ELR (cell line): ENCODE results near the gene NFIX.

Source experiments
- DNase-seq: peaks from one replicate; pipeline ENCODE4 v3.0.0-alpha.2; 2015; ENCODE audit warnings: low read depth

NFIX gene

DNA sequence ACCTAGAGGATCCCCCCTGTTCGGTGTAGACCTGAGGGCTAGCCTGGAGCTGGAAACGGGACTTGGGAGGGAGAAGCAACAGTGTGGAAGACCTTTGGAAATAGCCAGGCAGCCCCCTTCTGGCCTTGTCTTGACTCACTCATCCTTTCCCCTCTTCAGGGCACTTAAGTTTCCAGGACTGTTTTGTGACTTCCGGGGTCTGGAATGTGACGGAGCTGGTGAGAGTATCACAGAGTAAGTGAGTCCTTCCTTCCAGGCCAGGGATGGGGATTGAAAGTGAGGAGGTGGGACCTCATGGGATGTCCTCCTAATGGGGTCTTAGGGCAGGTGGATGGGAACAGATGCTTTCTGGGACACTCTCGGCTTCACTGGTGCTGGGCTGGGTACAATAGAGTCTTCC is 78.0 kb downstream of the NFIX start:
- DNase-seq = no peak

DNA sequence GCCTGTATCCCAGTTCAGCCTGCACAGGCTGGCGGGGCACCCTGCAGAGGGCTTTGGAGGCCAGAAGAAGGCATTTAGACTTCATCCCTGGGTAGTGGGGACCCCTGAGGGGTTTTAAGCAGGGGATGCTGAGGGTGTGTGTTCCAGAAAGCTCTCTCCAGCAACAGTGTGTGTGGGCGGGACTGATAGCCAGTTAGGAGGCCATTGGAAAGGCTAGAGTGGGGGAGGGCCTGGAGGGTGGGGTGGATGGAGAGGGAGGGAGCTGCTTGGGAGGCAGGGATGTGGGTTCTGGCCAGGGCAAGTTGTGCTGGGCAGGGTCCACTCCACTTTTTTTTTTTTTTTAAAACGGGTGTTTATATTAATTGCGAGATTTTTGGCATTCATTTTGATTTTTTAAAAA is 79.1 kb downstream of the NFIX start:
- DNase-seq = no peak

DNA sequence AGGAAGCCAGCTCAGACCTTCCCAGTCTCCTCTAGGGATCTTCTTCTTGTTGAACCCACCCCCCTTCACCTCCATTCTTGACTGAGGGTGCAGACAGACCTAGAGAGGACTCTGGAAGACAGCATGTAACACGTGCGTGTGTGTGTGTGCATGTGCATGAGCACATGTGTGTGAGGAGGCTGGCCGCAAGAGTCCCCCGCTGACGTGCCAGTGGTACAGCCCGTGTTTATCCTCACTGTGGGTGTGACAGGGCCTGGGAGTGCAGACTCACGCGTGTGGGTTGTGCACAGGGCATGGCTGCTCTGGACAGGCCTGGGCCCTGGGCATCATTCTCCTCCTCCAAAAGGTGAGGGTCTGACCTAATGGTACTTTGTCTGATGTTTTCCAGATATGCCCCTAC is 81.0 kb downstream of the NFIX start:
- no peak for DNase-seq

DNA sequence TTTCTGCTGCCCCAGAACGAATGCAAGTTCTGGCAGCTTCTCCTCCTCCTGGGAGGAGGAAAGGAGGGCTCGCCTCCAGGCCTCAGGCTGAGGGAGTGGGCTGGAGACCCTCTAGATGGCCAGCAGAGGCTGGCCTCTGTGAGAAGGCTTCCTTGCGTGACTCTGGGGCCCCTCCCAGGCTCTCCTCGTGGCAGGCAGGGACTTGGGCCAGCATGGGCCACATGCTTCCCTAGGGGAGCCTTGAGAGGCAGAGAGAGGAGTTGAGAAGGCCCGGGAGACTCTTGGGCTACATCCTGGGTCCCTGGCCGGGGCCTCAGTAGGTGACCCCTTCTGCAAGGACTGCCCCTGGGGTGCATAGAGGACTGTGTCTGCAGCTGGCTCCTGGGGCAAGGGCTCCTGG is 81.5 kb downstream of the NFIX start:
- DNase-seq = no peak

DNA sequence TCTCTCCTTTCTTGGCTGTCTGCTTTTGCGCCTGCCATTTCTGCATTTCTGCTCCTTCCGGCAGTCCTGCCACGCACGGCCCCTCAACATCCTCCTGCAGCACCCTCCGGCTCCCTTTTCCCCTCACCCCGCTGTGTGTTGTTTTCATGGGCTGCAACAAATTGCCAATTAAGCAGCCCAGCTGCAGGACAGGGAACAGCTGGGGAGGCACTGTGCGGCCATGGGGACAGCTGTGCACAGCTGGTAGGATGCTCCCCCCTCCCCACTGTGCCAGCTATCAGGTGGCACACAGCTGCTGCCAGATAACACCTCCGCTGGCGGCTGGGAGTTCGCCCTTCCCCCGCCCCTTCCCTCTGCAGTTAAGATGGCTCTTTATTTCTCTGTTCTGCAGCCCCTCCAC is 82.0 kb downstream of the NFIX start:
- no peak for DNase-seq

DNA sequence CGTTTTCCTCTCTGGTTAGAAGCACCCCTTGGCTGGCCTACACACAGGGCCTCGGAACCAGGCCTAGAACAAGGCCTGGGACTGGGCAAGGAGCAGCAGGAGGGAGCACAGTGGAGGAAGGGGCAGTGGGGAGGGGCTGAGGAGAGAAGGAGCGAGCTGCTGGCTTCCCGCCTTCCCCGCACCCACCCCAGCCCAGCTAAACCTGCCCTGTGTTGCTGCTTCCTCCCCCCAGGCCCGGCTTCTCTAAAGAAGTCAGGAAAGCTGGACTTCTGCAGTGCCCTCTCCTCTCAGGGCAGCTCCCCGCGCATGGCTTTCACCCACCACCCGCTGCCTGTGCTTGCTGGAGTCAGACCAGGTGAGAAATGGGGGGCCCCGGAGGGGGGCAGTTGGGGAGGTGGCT is 83.1 kb downstream of the NFIX start:
- DNase-seq = no peak

DNA sequence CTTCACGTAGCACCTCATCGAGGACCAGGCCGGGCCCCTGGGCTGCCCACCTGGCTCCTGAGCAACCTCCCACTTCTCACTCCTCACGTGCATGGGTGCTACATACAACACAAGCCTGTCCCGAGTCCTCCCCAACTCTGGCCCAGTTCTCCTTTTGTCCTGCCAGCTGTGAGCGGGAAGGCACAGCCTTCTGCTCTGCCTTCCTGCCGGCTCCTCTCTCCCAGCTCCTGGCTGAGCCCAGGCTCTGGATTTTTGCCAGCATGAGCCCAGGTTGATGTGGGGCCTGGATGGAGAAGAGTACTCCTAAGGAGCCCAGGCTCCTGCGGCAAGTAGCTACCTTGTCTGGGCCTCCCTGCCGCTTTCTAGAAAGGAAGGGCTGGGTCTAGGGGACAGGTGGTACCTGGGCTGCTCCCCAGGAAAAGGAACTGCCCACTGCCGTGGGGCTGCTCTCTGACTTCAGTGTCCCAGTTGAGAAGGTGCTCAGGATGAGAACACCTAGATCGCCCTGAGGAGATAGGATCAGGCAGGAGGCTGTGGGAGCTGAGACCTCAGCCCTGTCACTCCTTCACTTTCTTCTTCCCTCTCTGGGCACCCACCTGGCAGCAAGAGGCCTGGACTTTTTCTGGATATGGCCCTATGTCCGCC is 83.7 kb downstream of the NFIX start:
- no peak for DNase-seq

DNA sequence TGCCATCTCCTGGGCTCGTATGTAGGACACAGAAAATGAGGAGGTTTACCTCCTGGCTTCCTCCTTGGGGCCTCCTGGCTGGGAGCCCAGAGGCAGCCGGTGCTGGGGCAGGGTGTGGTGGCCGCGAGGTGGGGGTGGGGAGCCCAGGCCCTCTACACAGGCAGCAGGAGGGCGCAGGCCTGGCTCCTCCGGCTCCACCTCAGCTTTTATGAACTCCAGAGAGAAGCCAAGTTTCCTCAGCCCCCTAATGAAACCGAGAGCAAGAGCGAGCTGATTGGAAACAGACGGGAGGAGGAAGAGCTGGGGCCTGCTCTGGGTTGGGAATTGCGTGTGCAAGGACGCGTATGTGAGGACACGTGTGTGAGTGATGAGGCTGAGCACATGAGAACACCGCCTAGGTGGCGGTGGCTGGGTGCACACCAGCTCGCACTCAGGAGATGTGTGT is 84.3 kb downstream of the NFIX start:
- DNase-seq = no peak

DNA sequence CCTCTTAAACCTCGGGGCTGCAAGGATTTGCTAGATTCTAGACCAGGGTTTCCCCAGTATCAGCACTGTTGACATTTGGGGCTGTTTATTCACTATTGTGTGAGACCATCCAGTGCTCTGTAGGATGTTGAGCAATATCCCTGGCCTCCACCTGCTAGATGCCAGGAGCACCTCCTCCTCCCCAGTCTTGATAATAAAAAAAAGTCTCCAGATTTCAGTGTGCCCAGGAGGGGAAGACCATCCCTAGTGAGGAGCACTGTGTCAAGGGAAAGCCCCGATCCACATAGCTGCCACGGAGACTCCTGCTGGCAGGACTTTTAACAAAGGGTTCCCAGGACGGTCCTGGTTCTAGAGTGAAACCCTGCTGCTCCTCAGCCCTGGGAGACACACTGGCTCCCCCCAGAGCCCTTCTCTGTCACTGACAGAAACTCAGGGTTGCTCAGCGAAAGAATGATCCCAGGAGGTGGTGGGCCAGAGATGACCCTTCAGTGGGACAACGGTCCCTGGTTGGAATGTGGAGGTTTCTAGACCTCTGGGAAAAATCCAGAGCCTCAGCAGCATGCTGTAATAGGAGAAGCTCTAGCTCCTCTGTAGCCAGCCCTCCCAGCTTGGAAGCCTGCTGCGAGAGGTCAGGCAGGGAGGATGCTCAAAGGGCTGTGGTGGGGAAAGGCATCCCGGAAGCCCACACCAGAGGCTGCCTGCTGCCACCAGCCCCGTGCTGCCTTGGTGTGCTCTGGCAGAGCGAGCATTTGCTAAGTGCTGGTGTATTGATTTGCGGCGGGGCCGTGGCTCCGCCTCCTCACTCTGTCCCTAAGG is 87.1 kb downstream of the NFIX start:
- DNase-seq = peak; percentile 53

DNA sequence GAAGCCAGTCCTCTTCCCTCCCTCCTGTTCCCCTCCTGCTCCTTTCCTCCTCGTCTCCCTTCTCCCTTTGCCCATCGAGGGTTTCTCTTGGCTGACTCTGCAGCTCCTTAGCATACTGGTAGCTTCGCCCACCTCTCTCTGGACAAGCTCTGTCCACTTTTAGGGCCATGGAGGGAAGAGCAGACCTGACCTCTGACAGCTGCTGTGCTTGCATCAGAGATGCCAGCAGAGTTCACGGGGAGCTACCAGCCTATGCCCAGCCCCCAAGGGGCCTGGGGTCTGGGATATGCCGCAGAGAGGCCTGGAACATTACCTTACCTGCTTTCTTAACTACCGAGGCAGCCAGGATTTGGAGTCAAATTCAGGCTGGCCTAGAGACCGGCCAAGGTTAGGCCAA is 87.7 kb downstream of the NFIX start:
- no peak for DNase-seq

DNA sequence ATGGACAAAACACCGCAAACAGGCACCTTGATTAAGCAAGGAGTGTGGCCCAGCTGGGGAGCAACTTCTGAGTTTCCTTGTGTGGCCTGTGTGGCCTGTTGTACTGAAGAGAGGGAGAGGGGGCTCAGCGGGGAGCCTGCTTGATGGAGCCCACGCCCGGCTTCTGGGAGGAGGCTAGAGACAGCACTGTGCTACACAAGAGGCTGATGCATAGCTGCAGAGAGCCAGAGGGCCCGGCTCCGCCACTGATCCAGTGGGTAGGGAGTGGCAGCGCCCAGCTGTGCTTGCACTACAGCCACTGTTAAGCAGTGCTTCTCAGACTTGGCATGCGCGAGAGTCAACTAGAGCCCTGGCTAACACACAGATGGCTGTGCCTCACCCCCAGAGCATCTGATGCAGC is 88.4 kb downstream of the NFIX start:
- no peak for DNase-seq

DNA sequence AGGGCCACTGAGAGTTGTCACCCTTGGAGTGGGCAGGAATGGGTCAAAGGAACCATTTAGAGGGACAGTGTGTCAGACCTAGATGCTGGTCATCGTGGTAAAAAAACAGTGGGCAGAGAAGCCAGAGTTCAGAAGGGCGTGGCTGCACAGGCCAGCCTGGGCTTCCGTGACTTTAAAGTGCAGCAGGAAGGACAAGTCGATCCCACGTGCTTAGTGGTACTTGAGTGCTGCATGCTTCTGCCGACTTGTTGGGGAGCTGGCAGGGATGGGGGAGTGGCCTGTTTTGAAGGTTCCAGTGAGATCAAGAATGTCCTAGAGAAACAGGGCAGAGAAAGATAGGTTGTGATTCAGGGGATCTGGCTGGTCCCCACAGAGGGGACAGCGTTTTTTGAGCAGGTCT is 90.4 kb downstream of the NFIX start:
- no peak for DNase-seq

DNA sequence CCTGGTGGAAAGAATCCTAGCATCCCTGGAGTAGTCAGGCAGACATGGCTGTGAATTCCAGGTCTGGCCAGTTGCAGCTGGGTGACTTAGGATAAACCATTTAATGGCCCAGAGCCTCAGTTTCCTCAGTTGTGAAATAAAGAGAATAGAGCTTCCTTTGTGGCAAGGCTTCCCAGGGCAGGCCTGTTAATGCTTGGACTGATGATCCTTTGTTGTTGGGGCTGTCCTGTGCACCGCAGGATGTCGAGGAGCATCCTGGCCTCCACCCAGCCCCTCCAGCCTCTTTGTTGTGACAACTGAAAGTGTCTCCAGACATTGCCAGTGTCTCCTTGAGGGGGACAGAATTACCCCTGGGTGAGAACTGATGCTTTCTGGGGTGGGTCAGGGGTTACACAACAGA is 91.1 kb downstream of the NFIX start:
- no peak for DNase-seq

DNA sequence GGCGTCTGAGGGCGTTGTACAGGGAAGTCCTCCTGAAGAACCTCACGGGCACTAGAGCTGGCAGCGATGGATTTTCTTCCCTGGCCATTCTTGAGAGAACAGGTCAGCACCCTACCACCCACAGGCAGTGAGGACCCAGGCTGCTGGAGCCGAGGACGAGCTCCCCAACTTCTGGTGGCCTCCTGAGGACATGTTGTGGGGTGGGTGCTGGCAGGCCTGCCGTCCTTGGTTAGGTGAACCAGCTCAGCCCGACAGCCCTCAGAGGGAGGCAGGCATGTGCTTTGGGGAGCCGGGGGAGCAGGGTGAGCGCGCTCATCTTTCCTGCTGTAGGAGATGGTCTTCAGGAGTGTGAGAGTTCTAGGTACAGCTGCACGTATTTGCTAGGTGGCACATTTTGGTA is 92.0 kb downstream of the NFIX start:
- no peak for DNase-seq

DNA sequence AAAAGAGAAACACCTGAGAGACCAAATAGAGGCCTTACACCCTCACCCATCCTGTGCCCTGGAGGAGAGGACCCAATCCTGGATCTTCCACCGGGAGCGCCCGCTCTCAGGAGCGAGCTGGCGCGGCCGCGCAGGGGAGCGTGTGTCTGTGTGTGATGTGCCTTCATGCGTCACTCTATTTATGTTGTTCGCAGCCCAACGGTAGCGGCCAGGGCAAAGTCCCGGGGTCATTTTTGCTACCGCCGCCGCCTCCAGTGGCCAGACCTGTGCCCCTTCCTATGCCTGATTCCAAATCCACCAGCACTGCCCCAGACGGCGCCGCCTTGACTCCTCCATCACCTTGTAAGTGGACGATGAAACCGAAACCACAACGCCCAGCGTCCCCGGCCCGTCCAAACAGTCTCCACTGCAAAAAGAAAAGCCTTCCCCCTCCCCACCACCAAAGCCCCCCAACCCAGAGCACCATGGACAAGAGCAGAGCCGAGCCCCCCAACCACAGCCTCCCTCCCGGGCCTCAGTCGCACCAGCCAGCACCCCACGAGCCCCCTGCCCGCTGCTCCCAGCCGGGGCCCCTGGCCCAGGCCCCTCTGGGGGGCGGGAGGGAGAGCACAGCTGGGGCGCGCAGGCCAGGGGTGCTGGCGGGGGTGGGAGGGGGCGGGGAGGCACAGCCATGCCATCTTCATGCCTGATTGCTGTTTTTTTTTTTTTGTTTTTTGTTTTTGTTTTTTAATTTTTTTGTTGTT is 92.7 kb downstream of the NFIX start:
- DNase-seq = no peak

DNA sequence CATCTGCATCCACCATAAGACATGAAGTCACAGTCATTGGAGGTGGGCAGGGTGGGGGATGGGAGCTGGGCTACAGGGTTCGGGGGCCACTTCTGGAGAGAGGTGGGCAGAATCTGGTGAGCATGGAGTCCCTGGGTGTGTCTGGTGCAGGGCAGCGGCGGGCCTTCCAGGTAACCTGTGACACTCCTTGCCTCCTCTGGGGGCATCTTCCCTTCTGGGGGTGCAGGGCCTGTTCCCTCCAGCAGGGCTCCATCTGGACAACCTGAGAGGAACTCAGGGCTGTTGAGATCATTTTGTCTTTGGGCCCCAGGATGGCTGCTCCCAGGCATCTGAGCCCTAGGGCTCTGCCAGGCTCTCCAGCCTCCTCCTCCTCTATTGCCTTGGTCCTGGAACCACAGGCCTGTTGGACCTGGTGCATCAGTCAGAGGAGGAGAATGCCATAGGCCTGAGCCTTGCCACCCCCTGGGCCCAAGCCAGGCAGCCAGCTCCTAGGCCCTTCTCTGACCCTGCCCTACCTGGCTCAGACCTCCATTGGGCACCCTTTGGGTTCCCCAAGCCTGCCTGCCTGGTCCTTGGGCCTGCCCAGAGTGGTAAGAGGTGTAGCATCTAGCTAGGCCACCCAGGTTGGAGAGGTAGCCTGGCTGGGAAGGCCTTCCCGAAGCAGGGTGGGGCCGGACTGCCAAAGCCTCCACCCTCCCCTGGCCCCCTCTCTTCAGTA is 94.0 kb downstream of the NFIX start:
- DNase-seq = peak; percentile 64

DNA sequence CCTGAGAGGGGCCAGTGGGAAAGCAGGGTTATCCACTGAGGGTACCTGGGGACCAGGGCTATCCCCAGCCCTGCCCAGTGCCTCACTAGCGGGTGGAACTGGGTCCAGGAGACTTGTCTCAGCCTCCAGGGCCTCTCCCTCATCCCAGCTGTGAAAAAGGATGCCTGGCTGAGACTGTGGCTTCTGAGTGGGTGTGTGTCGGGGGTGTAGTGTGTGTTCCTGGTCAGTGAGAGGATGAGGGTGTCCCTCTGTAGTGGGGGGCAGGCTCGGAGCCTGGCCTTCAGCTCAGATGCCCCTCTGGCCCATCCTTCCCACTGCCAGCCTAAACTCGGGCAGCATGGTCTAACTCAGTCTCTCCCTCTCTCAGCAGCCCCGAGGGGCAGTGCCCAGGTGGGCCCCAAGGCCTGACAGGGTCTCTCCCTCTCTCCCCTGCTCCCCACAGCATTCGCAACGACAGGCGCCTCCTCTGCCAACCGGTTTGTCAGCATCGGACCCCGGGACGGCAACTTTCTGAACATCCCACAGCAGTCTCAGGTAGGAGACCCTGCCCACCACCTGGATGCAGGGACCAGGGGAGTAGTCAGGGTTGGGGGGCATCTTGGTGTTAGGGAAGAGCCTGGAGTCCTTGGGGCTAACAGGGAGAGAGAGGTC is 94.7 kb downstream of the NFIX start:
- DNase-seq = no peak

DNA sequence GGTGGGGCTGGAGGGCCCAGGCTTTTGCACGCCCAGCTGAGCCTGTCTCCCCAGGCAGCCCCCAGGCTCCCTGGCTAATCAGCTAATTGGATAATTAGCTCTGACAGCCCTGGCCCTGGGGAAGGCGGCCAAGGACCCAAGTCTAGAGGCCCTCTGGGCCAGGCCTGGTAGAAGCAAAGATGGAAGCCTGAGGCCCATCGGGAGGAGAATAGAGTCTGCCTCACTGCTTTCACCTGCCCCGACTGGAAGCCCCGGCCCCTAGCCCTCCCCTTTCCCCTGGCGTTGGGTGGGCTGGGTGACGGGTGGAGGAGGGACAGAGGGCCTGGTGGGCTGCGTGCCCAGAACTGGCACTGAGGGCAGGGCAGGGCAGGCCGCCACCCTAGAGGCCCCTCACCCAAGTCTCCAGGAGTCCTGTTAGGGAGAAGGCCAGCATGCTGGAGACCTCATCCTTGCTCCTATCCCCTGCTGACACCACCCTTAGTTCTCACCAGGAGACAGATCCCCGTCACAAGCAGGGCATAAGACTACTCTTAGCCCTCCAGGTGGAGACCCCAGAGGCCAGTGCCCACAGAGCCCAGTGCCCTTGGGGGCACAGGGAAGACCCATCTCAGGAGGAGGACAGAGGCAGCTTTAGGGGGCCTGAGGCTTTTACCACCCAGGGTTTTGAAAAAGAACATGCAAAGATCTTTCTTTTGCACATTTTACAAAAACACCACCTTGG is 95.4 kb downstream of the NFIX start:
- DNase-seq = no peak

DNA sequence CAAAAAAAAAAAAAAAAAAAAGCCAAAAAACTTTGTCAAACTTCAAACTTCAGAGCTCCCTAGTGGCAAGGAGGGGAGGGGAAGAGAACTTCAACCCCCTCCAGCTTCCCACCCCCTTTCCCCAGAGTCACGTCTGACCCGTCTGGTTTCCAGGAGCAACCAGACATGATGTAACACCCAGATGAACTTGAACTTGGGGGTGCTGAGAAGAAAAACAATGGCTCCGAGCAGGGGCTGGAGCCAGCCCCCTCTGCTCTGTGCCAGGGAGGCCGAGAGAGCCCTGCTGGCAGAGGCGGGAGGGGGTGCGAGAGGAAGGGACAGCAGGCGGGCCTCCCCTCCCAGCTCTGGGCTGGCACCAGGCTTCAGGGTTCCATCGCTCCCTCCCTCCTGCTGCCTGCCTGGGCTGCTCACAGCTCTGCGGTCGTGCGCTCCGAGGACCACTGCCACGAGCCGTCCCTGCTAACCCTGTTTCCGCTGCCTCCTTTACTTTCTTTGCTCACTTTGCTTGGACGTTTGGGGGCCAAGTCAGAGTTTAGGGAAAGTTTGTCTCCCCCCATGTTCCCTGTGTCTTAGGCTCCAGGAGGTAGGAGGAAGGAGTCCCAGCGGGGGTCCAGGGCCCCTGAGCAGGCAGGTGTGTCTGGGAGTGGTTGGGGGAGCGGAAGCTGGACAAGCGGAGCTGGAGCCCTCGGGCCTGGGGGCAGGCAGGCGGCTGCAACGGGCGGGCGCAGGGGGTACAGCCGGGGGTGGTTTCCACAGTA is 96.3 kb downstream of the NFIX start:
- DNase-seq = no peak

DNA sequence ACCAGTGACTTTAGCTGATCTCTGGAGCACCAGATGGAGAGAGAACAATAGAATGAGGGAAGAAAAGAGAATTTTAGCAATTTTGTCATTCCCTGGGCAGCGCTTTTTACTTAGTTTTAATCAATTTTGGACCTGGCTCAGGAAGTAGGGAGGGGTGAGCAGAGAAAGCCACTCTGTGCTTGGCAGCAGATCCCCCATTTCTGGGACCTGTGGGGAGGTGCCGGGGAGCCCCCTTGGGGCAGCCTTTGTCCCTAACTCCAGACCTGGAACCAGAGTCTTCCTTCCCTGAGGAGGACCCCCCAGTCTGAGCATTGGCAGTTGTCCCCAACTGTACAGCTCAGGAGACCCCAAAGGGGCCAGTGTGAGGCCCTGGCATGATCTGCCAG is 96.9 kb downstream of the NFIX start:
- no peak for DNase-seq
